Stimulated activated CD8-positive, alpha-beta memory T cell treated with anti-CD3 and anti-CD28 coated beads, Interleukin-4, amount 100 ng/mL, for 24 hours (primary cell): ENCODE data around the gene TUFM.
"Not testable (repeated sequence)": the region's sequence is repeated elsewhere in the genome, so short reads cannot be mapped to it uniquely, and the experiment has no call there.

Source experiments
- DNase-seq: peaks from one replicate; pipeline ENCODE4 v3.0.0-alpha.2; 2020; ENCODE audit warnings: low read depth

Gene TUFM

DNA sequence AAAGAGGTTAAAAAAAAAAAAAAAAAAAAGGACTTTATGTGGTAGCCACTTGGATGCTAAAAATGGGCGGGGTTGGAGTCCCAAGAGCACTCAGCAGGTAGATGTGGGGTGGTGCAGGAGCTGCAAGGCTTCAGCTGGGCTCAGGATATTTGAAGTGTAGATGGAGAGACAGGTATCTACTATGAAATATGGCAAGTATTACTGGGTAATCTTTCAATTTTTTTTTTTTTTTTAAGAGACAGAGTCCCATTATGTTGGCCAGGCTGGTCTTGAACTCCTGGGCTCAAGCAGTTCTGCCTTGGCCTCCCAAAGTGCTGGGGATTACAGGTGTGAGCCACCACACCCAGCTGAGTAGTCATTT, 7.6 kb downstream of the TUFM start:
- no peak for DNase-seq

DNA sequence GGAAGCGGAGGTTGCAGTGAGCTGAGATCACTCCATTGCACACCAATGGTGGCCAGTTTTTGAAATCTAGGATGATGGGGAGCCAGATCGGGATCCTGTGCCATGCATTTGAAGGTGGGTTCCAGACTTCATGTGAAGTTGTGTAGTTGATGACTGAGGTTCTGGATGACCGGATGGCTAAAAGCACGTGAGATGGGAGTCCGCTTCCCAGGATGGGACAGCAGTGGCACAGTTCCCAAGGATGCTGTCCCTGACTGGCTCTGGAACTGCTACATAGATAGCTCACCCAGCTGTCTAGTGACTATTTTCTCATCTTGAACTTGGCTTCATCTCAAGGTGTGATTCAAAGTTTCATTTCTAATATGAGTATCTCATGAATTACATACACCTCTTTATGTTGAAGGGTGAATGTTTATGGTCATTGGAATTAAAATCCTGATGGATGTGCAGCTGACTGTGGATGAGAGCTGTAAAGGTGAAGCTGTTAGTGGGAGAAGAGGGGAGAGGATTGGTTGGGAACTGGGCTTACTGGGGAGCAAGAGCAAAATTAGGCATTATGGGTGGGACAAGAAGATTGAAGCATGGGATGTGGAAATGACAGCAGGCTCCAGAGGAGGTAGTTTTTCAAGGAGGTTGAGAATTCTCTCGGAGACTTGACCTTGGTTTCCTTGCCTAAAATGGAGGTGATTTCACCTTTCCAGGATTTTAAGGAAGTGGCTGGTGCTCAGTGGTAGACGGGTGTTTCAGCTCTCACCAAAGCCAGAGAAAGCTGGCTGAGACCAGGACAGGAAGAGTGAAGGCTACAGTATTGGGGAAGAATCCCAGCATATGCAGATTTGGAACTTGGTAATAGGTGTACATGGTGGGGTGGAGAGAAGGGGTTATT, 8.2 kb downstream of the TUFM start:
- no peak for DNase-seq

DNA sequence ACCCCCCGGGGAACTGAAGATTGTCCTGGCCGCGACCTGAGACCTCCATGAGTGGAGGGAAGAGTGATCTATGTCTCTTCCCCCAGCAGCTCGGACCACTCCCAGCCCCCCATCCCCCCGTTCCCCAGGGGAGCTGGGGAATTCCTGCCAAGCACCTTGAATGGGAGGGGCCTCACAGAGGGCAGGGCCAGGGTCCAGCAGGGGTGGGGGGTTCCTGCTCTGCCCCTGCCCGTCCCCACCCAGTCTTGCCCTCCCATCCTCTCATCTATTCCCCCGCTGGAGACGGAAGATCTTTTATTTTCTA, 9.4 kb downstream of the TUFM start:
- DNase-seq = no peak

DNA sequence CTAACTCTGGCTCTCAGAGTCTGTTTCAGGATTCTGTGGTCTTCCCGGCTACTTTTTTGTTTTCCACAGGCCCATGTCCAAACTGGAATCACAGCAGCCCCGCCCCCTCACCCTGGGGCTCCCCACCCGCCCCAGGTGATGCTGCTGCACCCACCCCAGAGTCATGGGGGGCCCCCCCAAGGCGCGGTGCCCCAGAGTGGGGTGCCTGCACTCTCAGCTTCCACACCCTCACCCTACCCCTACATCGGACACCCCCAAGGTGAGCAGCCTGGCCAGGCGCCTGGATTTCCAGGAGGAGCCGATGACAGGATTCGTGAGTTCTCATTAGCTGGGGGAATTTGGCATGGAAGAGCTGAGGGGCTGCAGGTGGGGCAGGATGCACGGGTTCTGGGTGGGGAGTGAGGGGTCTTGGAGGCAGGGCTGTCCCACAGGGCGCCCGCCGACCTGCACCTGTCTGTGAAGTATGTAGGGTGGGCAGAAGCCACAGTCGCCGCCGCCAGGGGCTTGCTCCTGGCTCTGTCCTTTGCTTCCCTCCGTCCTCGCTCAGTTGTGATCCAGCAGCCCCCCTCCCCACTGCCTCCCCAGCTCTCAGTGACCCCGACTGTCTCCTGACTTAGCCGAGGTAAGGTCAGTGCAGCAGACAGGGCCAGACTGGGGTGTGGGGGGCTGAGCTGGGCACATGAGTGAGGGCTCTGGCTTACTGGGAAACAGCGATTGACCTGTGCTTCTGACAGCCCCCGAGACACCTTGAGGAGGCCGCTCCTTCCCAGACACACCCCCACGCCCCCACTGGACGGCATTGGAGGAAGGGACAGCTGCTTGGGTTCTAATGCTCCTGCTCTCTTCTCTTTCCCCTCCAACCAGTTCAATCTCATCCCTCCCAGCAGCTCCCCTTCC, 10.0 kb downstream of the TUFM start:
- no peak for DNase-seq

DNA sequence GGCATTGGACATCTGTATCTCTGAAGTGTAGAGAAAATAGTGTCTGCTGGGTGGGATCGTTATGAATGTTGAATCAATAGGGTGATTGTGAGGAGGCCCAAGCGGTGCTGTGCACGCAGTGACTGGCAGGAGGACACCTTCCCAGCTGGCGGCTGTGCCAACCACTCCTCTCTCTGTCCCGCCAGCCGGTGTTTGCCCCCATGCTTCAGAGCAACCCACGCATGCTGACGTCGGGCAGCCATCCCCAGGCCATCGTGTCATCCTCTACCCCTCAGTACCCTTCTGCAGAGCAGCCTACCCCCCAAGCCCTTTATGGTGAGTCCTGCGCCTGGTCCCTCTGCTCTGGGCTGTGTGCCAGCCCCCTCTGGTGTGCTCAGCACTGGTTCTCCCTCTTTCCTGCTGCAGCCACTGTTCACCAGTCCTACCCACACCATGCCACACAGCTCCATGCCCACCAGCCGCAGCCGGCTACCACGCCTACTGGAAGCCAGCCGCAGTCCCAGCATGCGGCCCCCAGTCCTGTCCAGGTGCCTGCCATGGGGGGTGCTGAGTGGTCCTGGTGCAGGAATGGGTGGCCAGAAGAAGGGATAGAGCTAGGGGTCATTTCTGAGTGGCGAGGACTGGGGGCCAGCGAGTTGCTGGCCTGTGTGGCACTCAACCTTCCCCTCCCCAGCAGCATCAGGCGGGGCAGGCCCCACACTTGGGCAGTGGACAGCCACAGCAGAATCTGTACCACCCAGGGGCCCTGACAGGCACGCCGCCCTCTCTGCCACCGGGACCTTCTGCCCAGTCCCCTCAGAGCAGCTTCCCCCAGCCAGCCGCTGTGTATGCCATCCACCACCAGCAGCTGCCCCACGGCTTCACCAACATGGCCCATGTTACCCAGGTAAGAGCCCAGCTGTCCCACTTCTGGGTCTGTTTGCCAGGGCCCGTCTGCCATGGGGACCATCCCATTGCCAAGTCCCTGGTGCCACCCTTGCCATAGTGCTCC, 11.0 kb downstream of the TUFM start:
- DNase-seq = no peak

DNA sequence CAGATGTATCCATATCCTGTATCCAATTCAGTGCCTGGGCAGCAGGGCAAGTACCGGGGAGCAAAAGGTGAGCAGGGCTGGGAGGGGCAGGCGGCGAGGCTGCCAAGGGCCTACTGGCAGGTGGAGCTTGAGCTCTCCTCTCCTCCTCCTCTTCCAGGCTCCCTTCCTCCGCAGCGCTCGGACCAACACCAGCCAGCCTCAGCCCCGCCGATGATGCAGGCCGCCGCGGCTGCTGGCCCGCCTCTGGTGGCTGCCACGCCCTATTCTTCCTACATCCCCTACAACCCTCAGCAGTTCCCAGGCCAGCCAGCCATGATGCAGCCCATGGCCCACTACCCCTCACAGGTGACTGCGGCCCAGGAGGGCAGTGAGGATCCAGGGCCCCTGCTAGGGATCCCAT, 11.8 kb downstream of the TUFM start:
- DNase-seq = no peak

DNA sequence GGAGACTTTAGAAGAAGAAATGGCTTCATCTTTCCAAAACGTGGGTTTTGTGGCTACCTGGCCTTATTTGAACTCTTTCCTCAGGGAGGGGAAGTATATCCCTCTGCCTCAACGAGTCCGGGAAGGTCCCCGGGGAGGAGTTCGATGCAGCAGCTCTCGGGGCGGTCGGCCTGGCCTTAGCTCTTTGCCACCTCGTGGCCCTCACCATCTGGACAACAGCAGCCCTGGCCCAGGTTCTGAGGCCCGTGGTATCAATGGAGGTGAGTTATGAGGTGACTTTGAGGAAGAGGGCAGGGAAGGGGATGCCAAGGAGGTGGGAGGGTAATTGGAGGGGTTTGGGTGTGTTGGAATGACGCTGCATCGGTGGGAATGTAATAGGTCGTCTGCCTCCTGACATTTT, 15.6 kb downstream of the TUFM start:
- DNase-seq = no peak

DNA sequence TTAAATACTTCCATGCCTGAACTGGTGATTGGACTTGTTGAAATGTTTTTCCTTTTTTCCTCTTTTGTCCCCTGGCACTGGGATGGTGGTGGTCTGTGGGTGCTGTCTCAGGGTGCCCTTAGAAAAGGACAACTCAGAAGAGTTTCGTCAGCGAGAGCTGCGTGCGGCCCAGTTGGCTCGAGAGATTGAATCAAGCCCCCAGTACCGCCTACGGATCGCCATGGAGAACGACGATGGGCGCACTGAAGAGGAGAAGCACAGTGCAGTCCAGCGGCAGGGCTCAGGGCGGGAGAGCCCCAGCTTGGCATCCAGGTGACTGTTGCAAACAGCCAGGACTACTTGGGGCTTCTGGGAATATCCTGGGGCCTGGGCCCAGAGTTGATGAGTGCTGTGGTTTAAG, 16.4 kb downstream of the TUFM start:
- no peak for DNase-seq

DNA sequence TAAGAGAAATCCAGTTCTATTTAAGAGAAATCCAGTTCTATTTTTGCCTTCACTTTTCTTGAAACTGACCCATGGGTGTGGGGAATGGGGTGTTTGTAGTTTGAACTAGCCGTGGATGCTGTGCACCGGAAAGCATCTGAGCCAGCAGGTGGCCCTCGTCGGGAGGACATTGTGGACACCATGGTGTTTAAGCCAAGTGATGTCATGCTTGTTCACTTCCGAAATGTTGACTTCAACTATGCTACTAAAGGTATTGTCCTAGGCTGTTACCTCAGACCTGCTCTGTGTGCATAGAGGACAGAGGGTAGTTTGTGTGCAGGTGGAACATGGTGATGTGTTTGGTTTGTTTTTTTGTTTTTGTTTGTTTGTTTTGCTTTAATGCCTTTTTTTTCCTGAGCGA, 20.0 kb downstream of the TUFM start:
- no peak for DNase-seq

DNA sequence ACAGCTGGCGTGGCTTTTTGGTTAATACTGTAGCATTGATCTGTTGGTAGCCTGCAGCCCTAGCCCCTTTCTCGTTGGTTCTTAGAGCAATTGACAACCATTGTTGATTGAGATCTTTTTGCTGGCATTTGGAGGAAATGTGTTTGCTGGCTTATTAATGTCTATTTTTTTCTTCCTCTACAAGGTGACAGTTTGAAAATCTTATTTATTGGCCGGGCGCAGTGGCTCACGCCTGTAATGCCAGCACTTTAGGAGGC, 21.5 kb downstream of the TUFM start:
- no peak for DNase-seq

DNA sequence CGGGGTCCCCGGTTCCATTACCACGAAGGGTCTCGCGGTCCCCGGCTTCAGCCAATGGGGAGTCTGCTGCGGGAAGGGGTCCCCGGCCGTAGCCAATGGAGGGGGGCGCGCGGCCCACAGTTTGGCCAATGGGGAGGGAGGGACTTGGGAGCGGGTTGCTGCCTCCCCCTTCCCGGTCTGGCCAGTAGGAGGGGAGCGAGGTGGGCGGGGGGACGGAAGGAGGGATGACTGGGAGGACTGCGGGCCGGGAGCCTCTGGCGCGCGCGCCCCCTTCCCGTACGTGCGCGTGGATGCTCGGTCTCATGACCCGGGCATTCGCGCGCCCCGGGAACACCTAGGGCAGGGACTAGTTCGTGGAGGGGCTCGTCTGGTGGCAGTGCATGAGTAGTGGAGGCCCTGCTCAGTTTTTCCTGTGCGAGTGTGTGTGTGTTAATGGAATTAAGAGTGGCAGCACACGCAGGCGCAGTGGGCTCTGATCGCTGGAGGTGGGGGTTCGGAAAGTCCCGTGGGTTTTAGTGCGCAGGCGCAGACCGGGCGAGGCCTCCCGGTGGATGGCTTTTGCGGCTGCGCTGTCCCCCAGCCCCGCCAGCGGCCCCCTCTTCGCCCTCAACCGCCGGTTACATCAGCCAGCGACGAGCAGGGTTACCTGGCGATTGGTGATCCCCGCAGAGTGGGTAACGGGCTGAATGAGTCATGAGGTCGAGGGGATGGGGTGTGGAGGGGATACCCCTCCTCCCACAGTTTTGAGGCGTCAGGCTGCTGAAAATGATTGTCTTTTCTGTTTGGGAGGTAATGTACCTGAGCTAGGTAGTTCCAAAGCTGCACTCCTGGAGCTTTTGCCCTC, 22.1 kb downstream of the TUFM start:
- peak; percentile 95 for DNase-seq

DNA sequence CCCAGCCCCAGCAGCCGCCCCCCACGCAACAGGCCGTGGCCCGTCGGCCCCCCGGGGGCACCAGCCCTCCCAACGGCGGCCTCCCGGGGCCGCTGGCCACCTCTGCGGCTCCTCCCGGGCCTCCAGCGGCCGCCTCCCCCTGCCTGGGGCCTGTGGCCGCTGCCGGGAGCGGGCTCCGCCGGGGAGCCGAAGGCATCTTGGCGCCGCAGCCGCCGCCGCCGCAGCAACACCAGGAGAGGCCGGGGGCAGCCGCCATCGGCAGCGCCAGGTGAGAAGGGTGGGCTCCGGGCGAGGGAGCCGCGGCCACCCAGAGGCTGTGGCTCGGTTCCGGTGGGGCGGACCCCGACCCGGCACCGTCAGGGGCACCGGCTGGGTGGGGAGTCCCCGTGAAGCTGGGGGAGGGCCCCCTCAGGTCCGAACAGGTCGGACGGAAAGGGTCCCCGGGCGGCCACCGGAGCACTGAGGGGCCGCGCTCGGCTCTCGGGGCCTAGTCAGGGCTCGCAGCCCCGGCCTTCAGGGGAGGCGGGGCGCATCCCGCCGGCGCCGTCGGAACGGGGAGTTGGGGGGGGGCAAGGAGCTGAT, 22.8 kb downstream of the TUFM start:
- no peak for DNase-seq

DNA sequence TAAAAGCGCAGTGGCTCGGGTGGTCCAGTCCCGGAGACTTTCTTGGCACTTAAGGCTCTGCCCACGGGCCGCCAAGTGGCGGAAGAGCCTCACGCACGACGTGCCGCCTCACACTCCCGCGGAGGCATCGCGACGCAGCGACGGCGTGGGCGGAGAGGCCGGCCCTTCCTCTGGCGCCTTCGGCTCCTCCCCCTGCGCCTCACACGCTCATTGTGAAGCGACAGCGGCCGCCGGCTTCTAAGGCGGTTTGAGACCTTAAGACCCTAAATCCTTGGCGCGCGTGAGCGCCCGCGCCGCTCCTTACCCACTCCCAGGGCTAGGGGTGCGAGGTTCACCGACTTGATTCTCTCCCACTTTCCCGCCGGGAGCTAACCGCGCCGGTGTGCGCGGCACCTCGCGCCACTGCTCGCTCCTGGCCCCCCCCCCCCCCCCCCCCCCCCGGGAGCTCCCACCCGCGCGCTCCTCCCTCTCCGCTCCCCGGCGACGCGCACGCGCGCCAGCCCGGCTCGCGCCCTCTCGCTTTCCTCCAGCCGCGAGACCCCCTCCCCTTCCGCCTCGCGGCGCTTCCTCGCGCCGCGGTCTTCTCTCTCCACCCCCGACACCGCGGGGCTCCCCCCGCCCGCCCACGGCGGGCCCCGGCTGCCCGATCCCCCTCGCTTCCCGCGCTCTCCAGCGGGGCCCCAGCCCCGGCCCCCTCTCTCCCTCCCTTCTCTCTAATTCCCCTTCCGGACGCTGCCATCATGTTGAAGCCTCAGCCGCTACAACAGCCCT, 23.4 kb downstream of the TUFM start, which contains the start of gene ATXN2L:
ATXN2L (plus strand) TSS at position 480 of the 771 bp plus-strand sequence; CDS start at position 741, 261 bp downstream.
- peak; percentile 92 for DNase-seq

DNA sequence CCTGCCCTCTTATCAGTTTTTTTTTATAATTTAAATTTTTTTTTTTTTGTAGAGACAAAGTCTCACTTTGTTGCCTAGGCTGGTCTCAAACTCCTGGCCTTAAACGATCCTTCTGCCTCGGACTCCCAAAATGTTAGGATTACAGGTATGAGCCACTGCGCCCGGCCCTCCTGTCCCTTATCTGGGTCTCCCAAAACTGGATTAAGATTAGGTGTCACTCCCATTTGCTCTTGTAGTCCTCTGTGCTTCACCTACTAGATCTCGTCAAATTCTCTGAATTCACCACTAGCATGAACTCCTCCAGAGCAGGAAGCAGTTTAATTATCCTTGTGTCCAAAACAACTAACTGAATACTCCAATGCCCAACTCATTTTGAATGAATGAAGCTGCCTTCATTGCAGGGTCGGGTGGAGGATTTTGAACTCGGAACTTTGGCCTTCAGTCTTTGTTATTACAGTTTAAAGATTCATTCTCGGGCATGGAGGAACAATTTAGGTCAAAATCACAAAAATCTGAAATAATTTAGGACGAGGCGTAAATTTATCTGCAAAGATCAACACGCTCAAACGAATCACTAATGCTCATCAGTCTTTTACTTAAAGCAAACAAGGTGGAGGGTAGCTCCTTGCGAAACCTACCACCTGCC, 24.2 kb downstream of the TUFM start:
- DNase-seq = no peak

DNA sequence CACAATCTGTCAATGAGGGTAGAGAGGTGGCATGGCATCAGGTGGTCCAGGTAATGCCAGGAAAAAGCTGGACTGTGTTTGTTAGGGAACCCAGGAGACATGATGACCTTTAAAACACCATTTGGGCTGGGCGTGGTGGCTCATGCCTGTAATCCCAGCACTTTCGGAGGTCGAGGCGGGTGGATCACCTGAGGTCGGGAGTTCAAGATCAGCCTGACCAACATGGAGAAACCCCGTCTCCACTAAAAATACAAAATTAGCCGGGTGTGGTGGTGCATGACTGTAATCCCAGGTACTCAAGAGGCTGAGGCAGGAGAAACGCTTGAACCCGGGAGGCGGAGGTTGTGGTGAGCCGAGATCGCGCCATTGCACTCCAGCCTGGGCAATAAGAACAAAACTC, 25.6 kb downstream of the TUFM start:
- not testable (repeated sequence) for DNase-seq

DNA sequence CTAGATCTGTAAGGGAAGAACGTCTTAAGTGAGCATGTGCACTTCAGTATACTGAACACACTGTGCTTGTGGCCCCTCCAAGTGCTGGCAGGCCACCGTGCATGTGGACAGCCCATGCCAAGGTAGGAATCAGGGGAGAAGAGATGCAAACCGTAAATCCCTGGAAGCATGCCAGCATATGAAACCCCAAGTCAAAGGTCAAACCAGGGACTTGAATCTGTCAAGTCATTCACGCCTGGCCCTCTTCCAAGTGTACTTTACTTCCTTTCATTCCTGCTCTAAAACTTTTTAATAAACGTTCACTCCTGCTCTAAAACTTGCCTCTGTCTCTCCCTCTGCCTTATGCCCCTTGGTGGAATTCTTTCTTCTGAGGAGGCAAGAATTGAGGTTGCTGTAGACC, 26.1 kb downstream of the TUFM start:
- no peak for DNase-seq

DNA sequence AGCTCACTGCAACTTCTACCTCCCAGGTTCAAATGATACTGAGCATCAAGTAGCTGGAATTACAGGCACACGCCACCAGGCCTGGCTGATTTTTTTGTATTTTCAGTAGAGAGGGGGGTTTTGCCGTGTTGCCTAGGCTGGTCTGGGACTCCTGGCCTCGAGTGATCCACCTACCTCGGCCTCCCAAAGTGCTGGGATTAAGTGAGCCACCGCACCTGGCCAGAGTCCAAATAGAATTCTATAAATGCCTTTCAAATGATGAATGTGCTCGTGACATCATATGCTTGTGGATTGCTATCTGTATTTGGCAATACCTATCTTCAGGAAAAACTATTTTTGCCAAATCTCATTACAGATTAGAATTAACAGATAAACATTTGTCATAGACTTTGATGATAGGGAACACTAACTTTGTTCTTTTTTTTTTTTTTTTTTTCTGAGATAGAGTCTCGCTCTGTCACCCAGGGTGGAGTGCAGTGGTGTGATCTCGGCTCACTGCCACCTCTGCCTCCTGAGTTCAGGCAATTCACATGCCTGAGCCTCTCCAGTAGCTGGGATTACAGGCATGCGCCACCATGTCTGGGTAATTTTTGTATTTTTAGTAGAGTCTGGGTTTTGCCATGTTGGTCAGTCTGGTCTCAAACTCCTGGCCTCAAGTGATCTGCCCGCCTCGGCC, 38.6 kb downstream of the TUFM start:
- DNase-seq = not testable (repeated sequence)

DNA sequence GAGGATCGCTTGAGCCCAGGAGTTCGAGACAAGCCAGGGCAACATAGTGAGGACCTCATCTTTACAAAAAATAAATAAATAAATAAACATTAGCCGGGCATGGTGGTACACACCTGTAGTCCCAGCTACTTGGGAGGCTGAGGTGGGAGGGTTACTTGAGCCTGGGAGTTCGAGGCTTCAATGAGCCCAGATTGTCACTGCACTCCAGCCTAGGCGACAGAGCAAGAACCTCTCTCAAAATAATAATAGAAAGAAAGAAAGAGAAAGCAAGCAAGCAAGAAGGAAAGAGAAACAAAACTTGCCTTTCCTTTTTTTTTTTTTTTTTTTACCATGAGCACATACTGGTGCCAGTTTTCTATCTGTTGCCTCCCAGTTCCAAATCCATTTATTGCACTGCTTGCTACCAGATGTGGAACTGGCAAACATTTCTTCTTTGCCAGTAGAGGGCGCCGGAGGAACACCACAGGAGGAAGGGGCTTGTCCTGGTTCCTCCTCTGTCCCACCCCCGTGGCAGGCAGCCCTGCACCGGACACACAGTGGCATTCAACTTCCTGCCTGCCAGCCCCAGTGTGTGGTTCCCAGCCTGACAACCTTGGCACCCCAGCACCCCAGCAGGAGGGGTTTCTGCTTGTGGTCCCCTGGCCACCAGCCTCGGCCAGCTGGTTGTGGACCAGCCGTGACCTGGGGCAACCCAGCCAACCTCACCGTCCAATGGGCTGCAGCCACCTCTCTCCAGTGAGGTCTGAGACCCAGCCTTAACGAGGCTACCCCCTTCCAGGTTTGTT, 43.7 kb downstream of the TUFM start:
- peak; percentile 46 for DNase-seq
